HCT116 (cell line): ENCODE results near the gene CD2BP2. TPM values are rescaled to one million over a fixed set of nuclear protein-coding genes. Genes with fewer than 3 reads are reported as not detected.

Experiments
- ATAC-seq: fragments of 200-7000 bp; cut with Tn5 transposase; 2 replicates; pipeline ENCODE4 v1.9.1; 2020; ENCODE audit warnings: mild to moderate bottlenecking, moderate library complexity
- BruUV-seq: library from RNA; stranded (reverse); fragments of 400-500 nt; replicated peaks from 2 replicates; lab custom pipeline; 2021; lab: Mats Ljungman, UMichigan
- CTCF ChIA-PET: fragments of 300-600 bp; sonication (Branson Sonifier 250); formaldehyde crosslinking; loops from one replicate; lab custom pipeline; 2021; ENCODE audit warnings: antibody characterized with exemption; lab: Charles Lee
- POLR2A ChIA-PET: fragments of 300-600, 350-600 bp; sonication (Branson Sonifier 250); formaldehyde crosslinking; loops from one replicate; lab custom pipeline; 2021; ENCODE audit warnings: antibody characterized with exemption; lab: Charles Lee
- RAD21 ChIA-PET, 2 experiments: fragments of 300-600 bp; sonication (Branson Sonifier 250); formaldehyde crosslinking; loops; one replicate each; lab custom pipeline; 2023; ENCODE audit warnings: low total read pairs in 2 of 2; ENCODE audit not compliant: uncharacterized antibody in 2 of 2, unreplicated experiment in 2 of 2, low non-redundant PET in 1 of 2; lab: Charles Lee
- DNase-seq: peaks from one replicate; pipeline ENCODE4 v3.0.0-alpha.2; 2010; ENCODE audit warnings: low read depth, low spot score
- H2AFZ ChIP-seq: fragments of 200-600 bp; shearing (Covaris generic), sonication (generic); 2 replicates; pipeline ENCODE4 v1.6.1; 2017; ENCODE audit warnings: low read depth, mixed run types, mixed read lengths, antibody characterized with exemption, low read length; ENCODE audit not compliant: poor library complexity, severe bottlenecking
- H3K27ac ChIP-seq: 2 replicates; pipeline ENCODE4 v1.5.1; 2012; ENCODE audit warnings: low read depth, low read length
- H3K27me3 ChIP-seq: fragments of 200-600 bp; sonication (generic); 2 replicates; pipeline ENCODE4 v1.6.1; 2016; ENCODE audit warnings: mixed run types, low read length, mixed read lengths; ENCODE audit not compliant: insufficient read depth
- H3K36me3 ChIP-seq, 2 experiments: fragments of 200-500 bp in 1 of 2; fragments of 200-600 bp in 1 of 2; sonication (Bioruptor generic) in 1 of 2; sonication (generic) in 1 of 2; 2 replicates each; pipeline versions ENCODE4 v1.5.1 to v1.6.1; 2014 to 2016; ENCODE audit warnings: low read length in 2 of 2, inconsistent platforms in 1 of 2, mixed read lengths in 1 of 2, mixed run types in 1 of 2; ENCODE audit not compliant: insufficient read depth in 2 of 2, control insufficient read depth in 1 of 2
- H3K4me1 ChIP-seq, 2 experiments: fragments of 200-600 bp in 1 of 2; sonication (generic) in 1 of 2; 2 replicates each; pipeline versions ENCODE4 v1.5.1 to v1.6.1; 2012 to 2017; ENCODE audit warnings: low read length in 2 of 2, inconsistent platforms in 1 of 2, mild to moderate bottlenecking in 1 of 2, mixed read lengths in 1 of 2, mixed run types in 1 of 2, moderate library complexity in 1 of 2; ENCODE audit not compliant: insufficient read depth in 2 of 2, control insufficient read depth in 1 of 2
- H3K4me2 ChIP-seq: fragments of 200-600 bp; sonication (generic); 2 replicates; pipeline ENCODE4 v1.6.1; 2017; ENCODE audit warnings: mixed run types, low read length, mixed read lengths
- H3K4me3 ChIP-seq, 2 experiments: fragments of 200-600 bp in 1 of 2; sonication (generic) in 1 of 2; replicated peaks in 1 of 2; 2 replicates each; pipeline ENCODE4 v1.5.1; 2011 to 2016; ENCODE audit warnings: low read length in 2 of 2, control low read depth in 1 of 2, low read depth in 1 of 2, mild to moderate bottlenecking in 1 of 2, mixed read lengths in 1 of 2, mixed run types in 1 of 2
- H3K79me2 ChIP-seq: fragments of 200-600 bp; sonication (generic); 2 replicates; pipeline ENCODE4 v1.6.1; 2017; ENCODE audit warnings: mild to moderate bottlenecking, mixed run types, low read length, moderate library complexity, mixed read lengths; ENCODE audit not compliant: insufficient read depth
- H3K9ac ChIP-seq: fragments of 200-600 bp; sonication (generic); 2 replicates; pipeline ENCODE4 v1.6.1; 2016; ENCODE audit warnings: low read length, mixed read lengths
- H3K9me2 ChIP-seq: fragments of 200-600 bp; sonication (generic), shearing (Covaris generic); 2 replicates; pipeline ENCODE4 v1.6.1; 2017; ENCODE audit warnings: mixed run types, mild to moderate bottlenecking, moderate library complexity; ENCODE audit not compliant: insufficient read depth
- H3K9me3 ChIP-seq, 2 experiments: fragments of 200-500 bp in 1 of 2; fragments of 200-600 bp in 1 of 2; sonication (Bioruptor generic) in 1 of 2; sonication (generic) in 1 of 2; 2 replicates each; pipeline ENCODE4 v1.6.1; 2014 to 2017; ENCODE audit warnings: low read length in 2 of 2, mixed read lengths in 2 of 2, inconsistent platforms in 1 of 2, low read depth in 1 of 2, mild to moderate bottlenecking in 1 of 2, mixed run types in 1 of 2, moderate library complexity in 1 of 2; ENCODE audit not compliant: control insufficient read depth in 1 of 2, insufficient read depth in 1 of 2
- H4K20me1 ChIP-seq: fragments of 200-600 bp; sonication (generic), shearing (Covaris generic); 2 replicates; pipeline ENCODE4 v1.6.1; 2017; ENCODE audit warnings: mixed run types, mild to moderate bottlenecking, moderate library complexity; ENCODE audit not compliant: insufficient read depth
- CBX3 ChIP-seq: IDR thresholded peaks from 2 replicates; pipeline ENCODE4 v1.6.1; 2012; ENCODE audit warnings: low read depth
- CEBPB ChIP-seq: IDR thresholded peaks from 2 replicates; pipeline ENCODE4 v1.6.1; 2012; ENCODE audit warnings: low read depth
- CTCF ChIP-seq, 3 experiments: fragments of 200-600 bp in 1 of 3; sonication (generic) in 1 of 3; IDR thresholded peaks in 2 of 3; conservative IDR thresholded peaks in 1 of 3; 2 replicates each; pipeline ENCODE4 v1.5.1; 2012 to 2017; ENCODE audit warnings: low read depth in 2 of 3, low read length in 2 of 3, antibody characterized with exemption in 1 of 3, borderline replicate concordance in 1 of 3, control low read depth in 1 of 3, mild to moderate bottlenecking in 1 of 3, mixed read lengths in 1 of 3, mixed run types in 1 of 3, moderate library complexity in 1 of 3; ENCODE audit not compliant: insufficient read depth in 1 of 3
- EZH2 ChIP-seq: fragments of 200-600 bp; sonication (generic); IDR thresholded peaks from 2 replicates; pipeline ENCODE4 v1.6.1; 2017; ENCODE audit warnings: antibody characterized with exemption, mixed run types
- POLR2A ChIP-seq: IDR thresholded peaks from 2 replicates; pipeline ENCODE4 v1.7.0; 2011; ENCODE audit warnings: borderline replicate concordance; ENCODE audit not compliant: insufficient read depth, insufficient read length; ENCODE audit errors: extremely low read depth
- POLR2AphosphoS5 ChIP-seq: IDR thresholded peaks from 2 replicates; pipeline ENCODE4 v1.6.1; 2011; ENCODE audit warnings: mild to moderate bottlenecking, low read depth, low read length, moderate library complexity
- TCF7L2 ChIP-seq: IDR thresholded peaks from 2 replicates; pipeline ENCODE4 v1.7.0; 2011; ENCODE audit warnings: borderline replicate concordance, inconsistent platforms; ENCODE audit not compliant: insufficient read depth, insufficient read length; ENCODE audit errors: extremely low read depth
- YY1 ChIP-seq: IDR thresholded peaks from 2 replicates; pipeline ENCODE4 v1.6.1; 2011; ENCODE audit warnings: low read length, low read depth, moderate library complexity, mild to moderate bottlenecking; ENCODE audit not compliant: insufficient replicate concordance; ENCODE audit errors: extremely low read depth
- ZBTB33 ChIP-seq: IDR thresholded peaks from 2 replicates; pipeline ENCODE4 v1.6.1; 2011; ENCODE audit warnings: mild to moderate bottlenecking, low read length, moderate library complexity; ENCODE audit not compliant: insufficient replicate concordance; ENCODE audit errors: extremely low read depth
- ZFX ChIP-seq: fragments of 450-650 bp; IDR thresholded peaks from 2 replicates; pipeline ENCODE4 v1.6.1; 2017
- ZNF274 ChIP-seq: fragments of 200-500 bp; sonication (Bioruptor generic); IDR thresholded peaks from 2 replicates; pipeline ENCODE4 v1.6.1; 2014; ENCODE audit warnings: mild to moderate bottlenecking, low read depth, low read length, inconsistent platforms
- intact Hi-C: fragments of 100-400 bp; cut with micrococcal nuclease; formaldehyde crosslinking; loops from 2 replicates; pipeline ENCODE4 v1.10.0; 2022
- total RNA-seq: library from RNA; stranded (reverse); gene quantifications from one replicate; pipeline ENCODE4 v1.2.1, GENCODE V29; 2021; ENCODE audit not compliant: unreplicated experiment

The CD2BP2 gene
- total RNA-seq, 1 experiment from 2014 or later = 51.8 TPM

GRCh38 chr16:30378236-30379157 lies 23.4 kb upstream of the CD2BP2 start:
- Histone ChIP-seq H3K9me3 (no peaks in the 10 kb centered on the region), H3K27ac (peak overlapping the region; percentile 97), H3K9me2 (no peaks in the 10 kb centered on the region), H3K4me3 (peak overlapping the region; percentile 64 to 95), H3K36me3 (no peaks in the 10 kb centered on the region), H3K9ac (peak overlapping the region; percentile 97), H4K20me1 (no peaks in the 10 kb centered on the region), H3K79me2 (no peaks in the 10 kb centered on the region), H3K4me1 (peaks cover 14 to 33% of the 10 kb centered on the region in 2 experiments), H3K4me2 (peak overlapping the region; percentile 100), H3K27me3 (no peaks in the 10 kb centered on the region), H2AFZ (no peak overlapping the region)
- intact Hi-C loops = loop anchor here (2.0 kb wide), 1 partner anchor 16 kb away; the partner anchor contains the start of gene ZNF48
- no TSS peak for BruUV-seq
- ATAC-seq = peak; percentile 91
- ChIA-PET RAD21 (interaction anchor here in 1 of 2 experiments (1.0 kb wide), 1 partner anchor 39 kb away, joined by 13 read pairs; no protein-coding TSS in a partner anchor), CTCF (no interaction called here), POLR2A (no interaction called here)
- DNase-seq = peak; percentile 92
- TF ChIP-seq YY1 = peak; percentile 5
- no peak for TF ChIP-seq ZNF274
- peak in 2 of 3 experiments; percentile 16 to 24; a peak in 3 of 6 replicates for TF ChIP-seq CTCF (IDR thresholded peaks at IDR 0.05 in 2 of 3, conservative IDR thresholded peaks at IDR 0.05 in 1 of 3; ENCODE audit: borderline replicate concordance in 1 of 3, insufficient read depth in 1 of 3, low read depth in 2 of 3, low read length in 2 of 3)
- TF ChIP-seq CEBPB = no peak
- TF ChIP-seq ZFX = peak; percentile 68
- TF ChIP-seq CBX3 = no peak
- no peak for TF ChIP-seq ZBTB33
- peak; percentile 76 for TF ChIP-seq POLR2A
- peak; percentile 89 for TF ChIP-seq POLR2AphosphoS5
- TF ChIP-seq TCF7L2 = no peak
- no peak for TF ChIP-seq EZH2
